Activated naive CD4-positive, alpha-beta T cell (primary cell): ENCODE data around the gene MAPKAPK3.

ENCODE experiments used
- DNase-seq, 4 experiments: peaks; one replicate each; lab custom pipeline; 2025; lab: John Stamatoyannopoulos, UW

MAPKAPK3 gene

GRCh38 chr3:50609071-50609762 lies 7.7 kb upstream of the MAPKAPK3 start:
- no peak for DNase-seq

- no peak for DNase-seq
Measured at GRCh38 chr3:50609763-50610085, 7.2 kb upstream of the MAPKAPK3 start.

- DNase-seq, result peak in 1 of 4 experiments; percentile 23
Measured at GRCh38 chr3:50610181-50610971, 6.6 kb upstream of the MAPKAPK3 start.

- DNase-seq, result no peak
Measured at GRCh38 chr3:50610992-50611463, 5.9 kb upstream of the MAPKAPK3 start.

- peak; percentile 83 to 96 (median 90) for DNase-seq
Measured at GRCh38 chr3:50611464-50612233, 5.3 kb upstream of the MAPKAPK3 start, which contains the start of gene CISH. CISH (minus strand) TSS chr3:50611774; CDS start chr3:50611650, 124 bp downstream.

GRCh38 chr3:50612234-50612882 lies 4.6 kb upstream of the MAPKAPK3 start:
- DNase-seq, result no peak

GRCh38 chr3:50612970-50613846 lies 3.7 kb upstream of the MAPKAPK3 start:
- no peak for DNase-seq

- no peak for DNase-seq
Measured at GRCh38 chr3:50615190-50615589, 1.8 kb upstream of the MAPKAPK3 start.

GRCh38 chr3:50616003-50616769 lies 765 bp upstream of the MAPKAPK3 start:
- peak; percentile 54 to 68 (median 60) for DNase-seq

GRCh38 chr3:50616770-50617095 lies 218 bp upstream of the MAPKAPK3 start:
- DNase-seq, result peak; percentile 81 to 88 (median 84)

- DNase-seq, result no peak
Measured at GRCh38 chr3:50617911-50618481, 1.0 kb downstream of the MAPKAPK3 start.

GRCh38 chr3:50620420-50620819 lies 3.5 kb downstream of the MAPKAPK3 start:
- no peak for DNase-seq

- no peak for DNase-seq
Measured at GRCh38 chr3:50620820-50621219, 3.9 kb downstream of the MAPKAPK3 start.

GRCh38 chr3:50622881-50623280 lies 5.9 kb downstream of the MAPKAPK3 start:
- no peak for DNase-seq

- DNase-seq, result no peak
Measured at GRCh38 chr3:50623840-50624474, 7.0 kb downstream of the MAPKAPK3 start.

- no peak for DNase-seq
Measured at GRCh38 chr3:50624634-50625033, 7.7 kb downstream of the MAPKAPK3 start.

- no peak for DNase-seq
Measured at GRCh38 chr3:50625231-50626182, 8.6 kb downstream of the MAPKAPK3 start.

GRCh38 chr3:50626401-50626800 lies 9.4 kb downstream of the MAPKAPK3 start:
- no peak for DNase-seq
